ENCODE data around the gene HERC2. TPM values are rescaled to one million over a fixed set of nuclear protein-coding genes. Genes with fewer than 3 reads are reported as not detected.
"Not testable (repeated sequence)": the region's sequence is repeated elsewhere in the genome, so short reads cannot be mapped to it uniquely, and the experiment has no call there.

Gene HERC2
- total RNA-seq, 1 experiment from 2014 or later, result 69.7 TPM

- POLR2A ChIA-PET, result interaction anchor here (0.7 kb wide), 1 partner anchor 177 kb away, joined by 4 read pairs; no protein-coding TSS in a partner anchor
- CTCF ChIA-PET; H3K4me1 ChIP-seq (ENCODE audit: control insufficient read depth, insufficient read depth, low read length); in situ Hi-C loops (cut with HindIII; ENCODE audit: low pct_unique_long_range_greater_than_20kb, low sequenced_read_pairs); H3K27ac ChIP-seq (ENCODE audit: low read length); H3K27me3 ChIP-seq (ENCODE audit: control insufficient read depth, insufficient read depth, low read length); BruUV-seq (replicated peaks); H3K4me3 ChIP-seq (ENCODE audit: low read depth in 2 of 2, low read length in 2 of 2); intact Hi-C loops (cut with micrococcal nuclease; ENCODE audit: unreplicated experiment); DNase-seq (ENCODE audit: low read depth, low spot score); ATAC-seq; H3K9me3 ChIP-seq (ENCODE audit: control insufficient read depth, insufficient read depth, low read depth, low read length); H3K36me3 ChIP-seq (ENCODE audit: control insufficient read depth, insufficient read depth, low read length): not testable (repeated sequence)
These were observed 5.0 kb downstream of the HERC2 start for GRCh38 chr15:28316958-28317357.

DNA sequence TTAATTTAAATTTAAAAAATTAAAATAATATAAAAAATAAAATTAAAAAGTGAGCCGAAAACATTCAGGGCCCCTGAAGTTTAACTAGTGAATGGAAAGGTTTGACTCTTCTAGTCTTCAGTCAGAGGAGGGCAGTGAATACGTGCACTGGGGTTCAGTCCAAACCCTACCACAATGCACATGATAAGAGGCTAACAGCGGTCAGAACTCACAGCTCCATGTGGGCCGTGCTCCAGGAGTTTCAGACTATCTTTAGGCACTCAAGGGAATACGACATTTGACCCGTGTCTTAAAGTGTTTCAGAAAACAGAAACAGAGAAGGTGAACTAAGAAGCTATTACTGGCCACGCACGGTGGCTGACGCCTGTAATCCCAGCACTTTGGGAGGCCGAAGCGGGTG lies 11.5 kb downstream of the HERC2 start:
- H3K9me3 ChIP-seq (ENCODE audit: control insufficient read depth, insufficient read depth, low read depth, low read length); DNase-seq (ENCODE audit: low read depth, low spot score); POLR2A ChIA-PET; CTCF ChIA-PET; intact Hi-C loops (cut with micrococcal nuclease; ENCODE audit: unreplicated experiment); H3K36me3 ChIP-seq (ENCODE audit: control insufficient read depth, insufficient read depth, low read length); H3K4me3 ChIP-seq (ENCODE audit: low read depth in 2 of 2, low read length in 2 of 2); H3K27ac ChIP-seq (ENCODE audit: low read length); in situ Hi-C loops (cut with HindIII; ENCODE audit: low pct_unique_long_range_greater_than_20kb, low sequenced_read_pairs); H3K4me1 ChIP-seq (ENCODE audit: control insufficient read depth, insufficient read depth, low read length); H3K27me3 ChIP-seq (ENCODE audit: control insufficient read depth, insufficient read depth, low read length); BruUV-seq (replicated peaks); ATAC-seq: not testable (repeated sequence)

GRCh38 chr15:28308718-28309117 lies 13.3 kb downstream of the HERC2 start:
- intact Hi-C loops (cut with micrococcal nuclease; ENCODE audit: unreplicated experiment); H3K27me3 ChIP-seq (ENCODE audit: control insufficient read depth, insufficient read depth, low read length); H3K9me3 ChIP-seq (ENCODE audit: control insufficient read depth, insufficient read depth, low read depth, low read length); H3K36me3 ChIP-seq (ENCODE audit: control insufficient read depth, insufficient read depth, low read length); CTCF ChIA-PET; in situ Hi-C loops (cut with HindIII; ENCODE audit: low pct_unique_long_range_greater_than_20kb, low sequenced_read_pairs); H3K4me1 ChIP-seq (ENCODE audit: control insufficient read depth, insufficient read depth, low read length); H3K27ac ChIP-seq (ENCODE audit: low read length); BruUV-seq (replicated peaks); POLR2A ChIA-PET; ATAC-seq; H3K4me3 ChIP-seq (ENCODE audit: low read depth in 2 of 2, low read length in 2 of 2); DNase-seq (ENCODE audit: low read depth, low spot score): not testable (repeated sequence)

- H3K4me3 ChIP-seq (ENCODE audit: low read depth in 2 of 2, low read length in 2 of 2); BruUV-seq (replicated peaks); H3K4me1 ChIP-seq (ENCODE audit: control insufficient read depth, insufficient read depth, low read length); intact Hi-C loops (cut with micrococcal nuclease; ENCODE audit: unreplicated experiment); H3K27ac ChIP-seq (ENCODE audit: low read length); CTCF ChIA-PET; DNase-seq (ENCODE audit: low read depth, low spot score); H3K27me3 ChIP-seq (ENCODE audit: control insufficient read depth, insufficient read depth, low read length); ATAC-seq; POLR2A ChIA-PET; H3K9me3 ChIP-seq (ENCODE audit: control insufficient read depth, insufficient read depth, low read depth, low read length); in situ Hi-C loops (cut with HindIII; ENCODE audit: low pct_unique_long_range_greater_than_20kb, low sequenced_read_pairs); H3K36me3 ChIP-seq (ENCODE audit: control insufficient read depth, insufficient read depth, low read length): not testable (repeated sequence)
These were observed 16.3 kb downstream of the HERC2 start for GRCh38 chr15:28305700-28306099.

DNA sequence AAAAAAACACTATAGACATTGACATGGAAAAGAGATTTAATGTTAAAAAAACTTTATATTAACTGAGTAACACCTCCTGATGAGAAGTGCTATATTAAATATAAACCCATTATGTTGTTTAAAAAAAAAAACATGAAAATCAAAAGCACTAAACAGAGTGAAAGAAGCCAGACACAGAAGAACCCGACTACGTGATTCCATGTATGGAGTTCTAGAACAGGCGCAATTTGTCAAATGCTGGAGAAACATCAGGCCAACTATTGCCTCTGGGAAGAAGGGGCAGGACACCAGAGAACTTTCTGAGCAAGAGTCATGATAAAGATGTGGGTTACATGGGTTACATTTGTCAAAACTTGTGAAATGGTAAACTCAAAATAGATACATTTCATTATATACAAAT lies 24.5 kb downstream of the HERC2 start:
- H3K9me3 ChIP-seq (ENCODE audit: control insufficient read depth, insufficient read depth, low read depth, low read length); ATAC-seq; H3K4me1 ChIP-seq (ENCODE audit: control insufficient read depth, insufficient read depth, low read length); intact Hi-C loops (cut with micrococcal nuclease; ENCODE audit: unreplicated experiment); H3K36me3 ChIP-seq (ENCODE audit: control insufficient read depth, insufficient read depth, low read length); in situ Hi-C loops (cut with HindIII; ENCODE audit: low pct_unique_long_range_greater_than_20kb, low sequenced_read_pairs); H3K27me3 ChIP-seq (ENCODE audit: control insufficient read depth, insufficient read depth, low read length); DNase-seq (ENCODE audit: low read depth, low spot score); BruUV-seq (replicated peaks); H3K27ac ChIP-seq (ENCODE audit: low read length); POLR2A ChIA-PET; CTCF ChIA-PET; H3K4me3 ChIP-seq (ENCODE audit: low read depth in 2 of 2, low read length in 2 of 2): not testable (repeated sequence)

- H3K36me3 ChIP-seq (ENCODE audit: control insufficient read depth, insufficient read depth, low read length); CTCF ChIA-PET; H3K27ac ChIP-seq (ENCODE audit: low read length); H3K9me3 ChIP-seq (ENCODE audit: control insufficient read depth, insufficient read depth, low read depth, low read length); ATAC-seq; H3K4me3 ChIP-seq (ENCODE audit: low read depth in 2 of 2, low read length in 2 of 2); H3K27me3 ChIP-seq (ENCODE audit: control insufficient read depth, insufficient read depth, low read length); intact Hi-C loops (cut with micrococcal nuclease; ENCODE audit: unreplicated experiment); in situ Hi-C loops (cut with HindIII; ENCODE audit: low pct_unique_long_range_greater_than_20kb, low sequenced_read_pairs); POLR2A ChIA-PET; H3K4me1 ChIP-seq (ENCODE audit: control insufficient read depth, insufficient read depth, low read length); DNase-seq (ENCODE audit: low read depth, low spot score): not testable (repeated sequence)
- BruUV-seq (replicated peaks), result TSS peak; percentile 24
These were observed 25.2 kb downstream of the HERC2 start for GRCh38 chr15:28296814-28297213.

DNA sequence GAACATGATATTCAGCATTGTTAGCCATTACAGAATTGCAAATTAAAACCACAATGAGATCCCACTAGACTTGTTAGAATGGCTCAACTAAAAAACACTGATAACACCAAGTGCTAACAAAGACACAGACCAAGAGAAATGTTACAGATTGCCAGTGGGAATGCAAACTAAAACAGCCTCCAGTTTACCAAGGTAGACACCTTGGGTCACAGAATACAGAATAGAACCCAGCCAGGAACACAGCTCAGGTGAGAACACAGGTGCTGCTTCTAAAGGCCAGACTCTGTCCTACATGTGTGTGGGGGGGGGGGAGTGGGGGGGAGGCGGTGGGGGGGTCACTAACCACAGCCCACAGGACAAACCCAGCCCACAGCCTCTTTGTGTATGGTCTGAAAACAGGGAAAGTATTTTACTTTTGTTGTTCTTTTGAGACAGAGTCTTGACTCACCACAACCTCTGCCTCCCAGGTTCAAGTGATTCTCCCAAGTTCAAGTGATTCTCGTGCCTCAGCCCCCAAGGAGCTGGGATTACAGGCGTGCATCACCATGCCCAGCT lies 26.9 kb downstream of the HERC2 start:
- DNase-seq (ENCODE audit: low read depth, low spot score); H3K4me1 ChIP-seq (ENCODE audit: control insufficient read depth, insufficient read depth, low read length); ATAC-seq; H3K27ac ChIP-seq (ENCODE audit: low read length); H3K27me3 ChIP-seq (ENCODE audit: control insufficient read depth, insufficient read depth, low read length); H3K4me3 ChIP-seq (ENCODE audit: low read depth in 2 of 2, low read length in 2 of 2); CTCF ChIA-PET; in situ Hi-C loops (cut with HindIII; ENCODE audit: low pct_unique_long_range_greater_than_20kb, low sequenced_read_pairs); H3K36me3 ChIP-seq (ENCODE audit: control insufficient read depth, insufficient read depth, low read length); POLR2A ChIA-PET; BruUV-seq (replicated peaks); intact Hi-C loops (cut with micrococcal nuclease; ENCODE audit: unreplicated experiment); H3K9me3 ChIP-seq (ENCODE audit: control insufficient read depth, insufficient read depth, low read depth, low read length): not testable (repeated sequence)

DNA sequence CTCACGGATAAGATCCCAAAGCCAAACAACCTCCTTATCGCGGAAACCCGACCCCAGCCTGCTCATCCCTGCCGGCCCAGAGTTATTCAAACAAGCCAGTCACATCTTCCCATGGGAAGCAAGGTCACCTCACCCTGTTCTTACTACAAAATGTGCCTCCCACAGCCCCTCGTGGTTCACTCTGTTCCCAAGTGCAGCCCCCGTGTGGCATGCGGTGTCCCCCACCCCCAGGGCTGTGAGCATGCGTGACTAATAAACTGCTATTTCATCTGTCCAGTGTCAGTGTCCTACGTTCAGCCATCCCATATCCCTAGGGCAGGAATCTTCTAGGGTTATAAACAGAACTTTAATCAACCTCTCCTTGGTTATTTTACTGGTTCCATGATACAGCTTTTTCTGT lies 27.4 kb downstream of the HERC2 start:
- in situ Hi-C loops (cut with HindIII; ENCODE audit: low pct_unique_long_range_greater_than_20kb, low sequenced_read_pairs); H3K9me3 ChIP-seq (ENCODE audit: control insufficient read depth, insufficient read depth, low read depth, low read length); H3K27ac ChIP-seq (ENCODE audit: low read length); H3K27me3 ChIP-seq (ENCODE audit: control insufficient read depth, insufficient read depth, low read length); BruUV-seq (replicated peaks); POLR2A ChIA-PET; H3K4me3 ChIP-seq (ENCODE audit: low read depth in 2 of 2, low read length in 2 of 2); H3K4me1 ChIP-seq (ENCODE audit: control insufficient read depth, insufficient read depth, low read length); DNase-seq (ENCODE audit: low read depth, low spot score); intact Hi-C loops (cut with micrococcal nuclease; ENCODE audit: unreplicated experiment); CTCF ChIA-PET; ATAC-seq; H3K36me3 ChIP-seq (ENCODE audit: control insufficient read depth, insufficient read depth, low read length): not testable (repeated sequence)
